NOMO-1 (cell line): ENCODE data around the gene INPP4A.

ENCODE experiments used
- DNase-seq, 2 experiments: peaks; one replicate each; lab custom pipeline; 2025; ENCODE audit not compliant: unreplicated experiment in 2 of 2; lab: John Stamatoyannopoulos, UW

INPP4A gene

DNA sequence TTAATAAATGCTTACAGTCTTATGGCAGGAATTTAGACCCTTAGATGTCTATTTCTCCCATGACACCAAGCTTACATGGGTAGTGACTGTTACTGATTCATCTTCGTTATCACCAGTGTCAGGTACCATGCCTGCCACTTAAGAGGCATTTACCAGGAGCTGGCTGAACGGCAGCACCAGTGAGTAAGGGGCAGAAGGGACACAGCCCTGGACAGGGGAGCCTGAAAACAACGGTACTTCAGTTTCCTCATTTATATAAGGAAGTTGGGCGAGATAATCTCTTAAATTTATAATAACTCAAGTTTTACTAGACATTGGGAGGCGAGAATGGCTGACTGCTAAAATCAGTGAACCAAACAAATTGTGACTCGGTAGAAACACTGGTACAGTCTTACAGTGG, 162.4 kb downstream of the INPP4A start:
- DNase-seq: peak in 1 of 2 experiments; percentile 32

DNA sequence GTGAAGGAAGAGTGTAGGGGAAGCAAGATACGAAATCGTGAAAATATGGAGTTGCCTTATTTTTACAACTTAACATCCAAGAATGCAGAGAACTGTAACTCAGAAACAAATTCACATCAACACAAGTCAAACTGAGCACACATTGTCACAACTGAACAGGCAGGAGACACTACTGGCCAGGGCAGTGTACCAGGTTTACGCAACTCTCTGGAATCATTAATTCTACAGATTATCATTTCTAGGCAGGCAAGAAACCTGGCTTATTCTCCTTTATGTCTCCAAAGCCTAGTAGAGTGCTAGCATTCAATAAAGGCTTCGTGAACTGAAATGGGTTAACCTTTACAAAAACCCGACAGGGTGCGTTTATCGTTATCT, 163.1 kb downstream of the INPP4A start:
- DNase-seq: no peak

DNA sequence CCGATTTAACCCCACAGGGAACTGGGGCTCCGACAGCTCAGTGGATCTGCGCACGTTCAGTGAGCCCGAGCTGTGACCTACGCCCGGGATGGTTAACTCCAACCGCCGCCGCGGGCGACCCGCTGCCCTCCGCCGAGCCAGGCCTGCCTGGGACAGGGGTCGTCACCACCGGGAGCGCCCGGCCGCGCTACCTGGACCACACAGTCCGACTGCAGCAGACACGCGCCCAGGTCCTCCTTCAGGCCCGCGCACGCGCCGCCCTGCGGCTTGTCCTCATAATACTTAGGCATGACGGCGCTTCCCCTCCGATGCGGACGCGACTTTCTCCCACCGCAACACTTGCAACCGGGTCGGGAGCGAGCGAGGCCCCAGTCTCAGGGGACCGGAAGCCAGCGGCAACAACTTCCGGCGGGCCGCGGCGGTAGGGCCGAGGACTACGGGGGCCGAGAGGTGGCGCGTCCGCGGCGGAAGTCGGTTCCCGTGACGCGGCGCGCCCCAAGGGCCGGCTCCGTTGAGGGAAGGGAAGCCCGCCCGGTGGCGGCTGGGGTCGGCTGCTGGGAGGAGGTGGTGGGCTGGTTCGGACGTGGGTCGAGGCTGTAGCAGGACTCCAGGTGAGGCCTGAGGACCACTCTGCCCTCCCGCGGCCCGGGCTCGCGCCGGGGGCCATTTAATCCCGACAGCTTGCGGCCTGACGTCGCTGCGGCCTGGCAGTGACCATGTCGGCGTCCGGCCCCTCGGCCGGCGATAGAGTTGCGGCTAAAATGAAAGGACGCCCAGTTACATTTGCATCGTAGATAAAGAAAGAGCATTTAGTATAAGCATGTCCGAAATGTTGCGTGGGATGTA, 163.7 kb downstream of the INPP4A start, which contains the start of the genes COA5 and UNC50:
Gene COA5 (minus strand): TSS at position 397 of the 846 bp plus-strand sequence. CDS start 107 bp downstream, at position 290.
Gene UNC50 (plus strand): TSS at position 474 of the 846 bp plus-strand sequence. CDS start 1,171 bp downstream, outside the sequence.
- DNase-seq: peak; percentile 86 to 93

DNA sequence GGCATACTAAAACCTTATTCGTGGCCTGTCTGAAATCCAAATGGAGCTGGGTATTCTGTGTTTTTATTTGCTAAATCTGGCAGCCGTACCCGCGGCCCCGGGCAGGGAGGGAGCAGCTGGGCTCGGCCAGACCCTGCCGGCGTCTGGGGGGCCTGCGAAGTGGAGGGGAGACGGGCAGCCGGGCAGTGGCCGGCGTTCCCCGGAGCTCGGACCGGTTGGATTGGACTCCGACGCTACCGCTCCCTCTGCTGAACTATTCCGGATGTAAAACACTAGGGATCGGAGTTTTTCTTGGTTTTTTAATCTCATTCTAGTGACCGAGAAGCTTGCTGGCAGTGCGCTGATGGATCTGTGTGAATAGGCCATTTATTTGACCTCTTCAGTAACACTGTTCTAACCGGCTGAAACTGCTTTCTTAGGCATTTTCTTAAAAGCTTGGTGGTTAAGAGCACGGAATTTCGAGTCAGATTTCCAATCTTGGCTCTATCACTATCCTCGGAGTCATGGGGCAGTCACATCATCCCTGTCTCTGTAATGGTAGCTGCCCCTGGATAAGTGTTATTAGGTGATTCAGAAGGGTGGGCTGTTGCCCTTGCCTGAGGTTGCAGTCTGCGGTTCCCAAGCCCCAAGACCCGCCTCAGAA, 164.4 kb downstream of the INPP4A start:
- DNase-seq: peak in 1 of 2 experiments; percentile 14

DNA sequence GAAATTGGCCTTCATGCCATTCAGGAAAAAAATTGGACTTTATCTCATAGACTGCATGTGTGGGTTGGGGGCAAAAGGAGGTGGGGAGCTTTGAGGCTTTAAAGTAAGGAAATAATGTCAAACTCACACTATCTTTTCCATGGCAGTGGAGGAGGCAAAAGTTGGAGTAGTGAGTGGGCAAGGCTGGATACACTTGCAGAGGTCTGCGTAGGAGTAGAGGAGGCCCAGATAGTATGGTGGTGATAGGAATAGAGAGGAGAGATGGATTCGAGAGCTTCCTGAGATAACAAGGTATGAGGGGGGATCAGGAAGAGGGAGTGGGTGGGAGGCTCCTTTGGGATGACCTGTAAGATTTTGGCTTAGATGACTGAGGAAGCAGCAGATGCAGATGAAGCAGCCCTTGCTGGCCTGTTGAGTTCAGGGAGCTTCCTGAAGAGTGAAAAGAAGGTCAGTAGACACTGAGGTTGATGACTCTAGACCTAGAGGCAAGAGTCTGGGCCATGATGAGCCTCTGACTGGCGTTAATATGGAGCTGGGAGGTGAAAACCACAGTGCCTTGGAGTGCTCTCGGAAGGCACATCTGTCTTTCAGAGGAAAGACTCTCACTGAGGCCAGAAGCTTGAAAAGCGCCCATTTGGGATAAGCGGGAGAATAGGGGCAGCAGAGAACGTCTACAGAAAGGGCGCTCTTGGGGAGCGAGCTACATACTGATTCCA, 169.5 kb downstream of the INPP4A start:
- no peak for DNase-seq

DNA sequence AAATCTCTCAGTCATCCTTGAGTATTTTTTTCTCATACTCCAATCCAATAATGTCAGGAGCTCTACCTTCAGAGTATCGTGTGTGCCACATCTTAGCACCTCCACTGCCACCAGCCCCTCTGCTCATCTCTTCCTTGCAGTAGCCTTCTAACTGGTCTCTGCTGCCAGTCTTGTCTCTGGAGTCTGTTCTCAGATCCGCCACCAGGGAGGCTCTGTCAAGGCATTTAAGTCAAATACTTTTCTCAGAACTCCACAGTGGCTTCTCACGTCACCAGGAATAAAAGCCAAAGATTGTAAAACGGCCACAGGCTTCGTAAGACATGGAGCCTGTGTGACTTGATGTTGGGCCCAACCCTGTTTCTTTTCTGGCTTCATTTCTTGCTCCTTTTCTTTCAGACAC, 170.8 kb downstream of the INPP4A start:
- no peak for DNase-seq

DNA sequence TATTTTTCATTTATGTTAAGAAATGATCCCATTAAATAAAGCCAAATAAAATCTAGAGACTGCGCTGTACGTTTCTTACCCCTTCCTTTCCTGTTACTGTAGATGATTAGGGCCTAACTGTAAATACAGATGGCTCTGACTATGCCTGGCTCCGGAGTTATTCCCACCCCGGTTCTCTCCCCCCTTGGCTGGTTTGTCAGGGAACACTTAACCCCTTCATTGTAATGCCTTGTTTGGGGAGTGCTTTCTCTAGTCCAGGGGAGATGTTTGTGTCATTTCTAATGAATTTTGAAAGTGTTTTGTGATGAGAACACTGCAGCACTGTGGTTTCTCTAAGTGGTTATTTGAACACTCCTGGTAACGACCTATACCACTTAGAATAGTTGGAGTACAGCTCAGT, 172.5 kb downstream of the INPP4A start:
- no peak for DNase-seq

DNA sequence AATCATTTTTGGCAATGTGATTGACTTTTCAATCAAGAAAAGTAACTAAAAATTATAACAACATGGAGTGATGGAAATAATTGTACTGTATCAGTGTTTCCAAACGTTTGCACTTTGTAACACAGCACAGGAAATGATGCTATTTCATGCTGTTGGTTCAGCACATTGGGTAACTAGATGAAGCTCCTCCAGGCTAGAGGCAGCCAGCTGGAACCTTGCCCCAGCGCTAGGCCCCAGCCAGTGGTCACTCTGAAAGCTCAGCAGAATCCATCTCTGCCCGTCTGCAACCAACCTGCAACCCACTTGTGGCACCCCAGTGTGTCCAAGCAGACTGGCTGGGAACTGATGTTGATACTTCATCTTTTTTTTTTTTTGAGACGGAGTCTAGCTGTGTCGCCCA, 179.0 kb downstream of the INPP4A start:
- DNase-seq: no peak

DNA sequence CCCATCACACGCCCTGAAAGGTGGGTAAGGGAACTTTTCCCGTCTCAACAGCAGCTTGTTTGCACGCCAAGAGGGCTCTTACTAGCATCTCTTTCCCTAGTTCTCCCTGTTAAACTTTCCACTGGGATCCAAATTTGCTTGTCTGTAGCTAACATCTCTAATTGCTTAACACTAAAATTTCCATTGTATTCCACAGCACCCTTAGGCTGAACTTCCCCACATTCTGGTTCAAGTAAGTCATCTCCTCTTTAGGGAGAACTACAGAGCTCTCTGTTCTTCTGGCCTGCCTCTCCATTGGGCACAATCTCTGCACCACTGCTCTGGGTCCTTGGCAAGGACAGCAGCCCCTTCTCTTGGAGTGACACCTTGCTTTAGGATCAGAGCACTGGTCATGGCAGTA, 187.7 kb downstream of the INPP4A start:
- no peak for DNase-seq

DNA sequence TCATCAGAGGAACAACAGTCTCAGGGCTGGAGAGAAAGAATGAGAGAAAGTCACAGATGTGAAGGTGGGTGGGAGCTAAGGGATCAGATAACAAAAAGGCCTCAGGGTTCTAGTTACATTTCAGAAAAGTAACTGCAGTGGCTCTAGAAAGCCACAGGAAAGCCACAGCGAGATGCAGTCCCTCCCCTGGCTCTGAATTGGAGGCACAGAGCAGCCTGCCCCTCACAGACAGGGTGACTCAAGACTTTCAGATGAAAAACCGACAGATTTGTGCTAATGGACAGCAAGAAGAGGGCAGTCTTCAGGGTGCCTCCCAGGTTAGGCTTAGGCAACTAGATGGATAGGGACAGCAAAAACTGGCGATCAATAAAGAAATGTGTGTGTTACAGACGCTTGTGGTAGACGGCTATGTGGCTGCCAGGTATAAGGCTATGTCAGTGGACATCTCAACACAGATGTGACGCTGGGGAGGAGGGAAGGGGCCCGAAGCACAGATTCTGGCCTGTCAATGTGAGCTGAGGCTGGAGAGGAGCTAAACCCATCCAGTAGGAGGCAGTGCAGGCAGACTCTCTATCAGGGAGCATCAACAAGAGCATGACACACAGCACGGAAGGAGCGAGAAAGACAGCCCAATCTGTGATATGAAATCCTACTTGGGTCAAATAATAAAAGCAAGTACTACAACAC, 189.9 kb downstream of the INPP4A start:
- DNase-seq: no peak

DNA sequence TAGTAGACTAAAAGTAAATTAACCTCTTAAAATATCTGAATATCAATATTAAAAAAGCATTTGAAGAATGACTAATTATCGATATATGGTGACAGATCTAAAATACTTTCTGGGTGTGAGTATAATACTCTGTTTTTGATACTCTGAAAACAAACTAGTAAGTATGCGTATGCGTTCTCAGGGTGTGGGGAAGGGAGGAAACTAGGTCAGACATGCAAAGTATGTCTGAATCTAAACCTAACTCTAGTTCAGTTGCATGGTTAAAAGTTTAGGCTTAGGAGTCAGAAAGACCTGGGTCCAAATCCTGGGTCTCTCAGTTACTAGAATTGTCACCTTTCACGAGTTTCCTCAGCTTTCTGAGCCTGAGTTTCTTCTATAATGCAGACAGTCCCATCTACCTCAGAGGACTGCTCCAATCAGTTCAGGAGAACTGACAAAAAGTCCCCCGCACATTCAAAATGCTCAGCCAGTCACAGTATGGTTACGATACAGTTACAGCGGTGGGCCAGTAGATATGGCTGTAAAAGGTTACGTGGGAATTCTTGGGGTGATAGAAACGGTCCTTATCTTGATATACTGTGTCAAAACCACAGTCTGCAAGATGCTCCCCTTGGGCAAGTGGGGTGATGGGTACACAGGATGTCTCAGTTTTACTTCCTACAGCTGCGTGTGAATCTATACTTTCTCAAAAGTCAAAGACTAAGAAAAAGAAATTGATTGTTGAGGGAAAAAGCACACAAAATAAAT, 192.9 kb downstream of the INPP4A start:
- no peak for DNase-seq

DNA sequence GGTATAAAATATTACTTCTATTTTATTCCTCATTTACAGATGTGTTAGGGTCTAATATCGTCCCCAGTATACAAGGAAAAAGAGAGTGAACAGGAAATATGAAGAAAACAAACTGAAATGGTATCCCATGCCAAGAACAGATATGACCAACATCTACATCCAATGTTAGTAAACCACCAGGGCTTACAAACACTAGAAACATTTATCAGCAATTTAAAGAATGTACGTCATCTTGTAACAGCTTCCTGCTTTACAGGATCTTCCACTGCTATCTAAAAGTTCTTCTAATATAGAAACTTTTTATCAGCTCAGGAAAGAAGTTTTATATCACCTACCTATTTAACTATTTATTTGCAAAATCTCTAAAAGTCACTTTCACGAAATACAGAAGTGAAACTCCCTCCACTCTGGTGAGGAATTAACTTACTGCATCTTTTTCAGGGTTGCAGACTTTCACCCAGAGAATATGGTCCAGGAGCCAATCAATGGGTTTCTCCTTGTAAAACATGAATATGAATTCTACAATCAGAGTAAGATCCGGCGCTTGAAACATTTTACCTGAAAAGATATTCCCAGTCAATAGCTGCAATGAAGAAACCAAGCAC, 198.9 kb downstream of the INPP4A start:
- peak in 1 of 2 experiments; percentile 11 for DNase-seq
